Right atrium auricular region (tissue), 2 donors: ENCODE results near the gene CHL1. TPM values are rescaled to one million over a fixed set of nuclear protein-coding genes. Genes with fewer than 3 reads are reported as not detected.

Source experiments
- DNase-seq: peaks from one replicate; pipeline ENCODE4 v3.0.0-alpha.2; 2019; ENCODE audit warnings: low spot score
- H3K27ac ChIP-seq, 2 donors: fragments of 200-600 bp; sonication (generic); 1 replicate in 1 of 2; 2 replicates in 1 of 2; pipeline ENCODE4 v1.5.1; 2016 to 2019
- H3K27me3 ChIP-seq, 2 donors: fragments of 200-600 bp; sonication (generic); one replicate each; pipeline versions ENCODE4 v1.5.1 to v1.6.0; 2017 to 2019
- H3K36me3 ChIP-seq: fragments of 200-600 bp; sonication (generic); one replicate; pipeline ENCODE4 v1.5.1; 2016
- H3K4me1 ChIP-seq, 2 donors: fragments of 200-600 bp; sonication (generic); one replicate each; pipeline versions ENCODE4 v1.5.1 to v1.6.0; 2017 to 2019
- H3K4me3 ChIP-seq, 2 donors: fragments of 200-600 bp; sonication (generic); 1 replicate in 1 of 2; 2 replicates in 1 of 2; pipeline ENCODE4 v1.5.1; 2017 to 2019; ENCODE audit warnings: mild to moderate bottlenecking in 1 of 2, moderate library complexity in 1 of 2
- H3K9me3 ChIP-seq, 2 donors: fragments of 200-600 bp; sonication (generic); one replicate each; pipeline ENCODE4 v1.5.1; 2019
- total RNA-seq, 2 donors: library from RNA; depleted of rRNA; stranded (reverse); fragments of >200 nt; gene quantifications; one replicate each; pipeline ENCODE4 v1.1.0, GENCODE V29; 2016
- TF ChIP-seq, protein P1 (sequence below), 2 donors: fragments of 200-600 bp; sonication (generic); IDR thresholded peaks; one replicate each; pipeline ENCODE4 v1.5.1; 2019; ENCODE audit warnings: antibody characterized with exemption in 2 of 2

Gene CHL1
- total RNA-seq, 2 donors from 2014 or later, result 36.7 to 66.4 TPM

DNA sequence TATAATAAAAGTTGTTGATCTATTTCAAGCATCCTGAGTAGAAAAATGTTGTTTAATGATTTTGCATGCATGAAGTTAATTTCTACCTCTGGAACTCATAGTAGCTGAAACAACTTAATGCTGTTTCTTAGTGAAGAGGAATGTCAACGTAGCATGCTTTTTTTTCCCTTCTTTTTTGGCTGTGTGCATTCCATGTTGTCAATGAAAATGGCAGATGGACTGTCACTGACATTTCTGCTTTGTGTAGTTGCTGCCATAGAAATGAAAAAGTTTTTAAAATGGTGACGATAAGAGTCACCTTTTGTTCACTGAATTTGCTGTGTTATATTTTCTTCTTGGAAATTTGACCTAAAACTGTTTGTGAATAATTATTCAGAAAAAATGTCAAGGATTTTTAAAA is 116.3 kb downstream of the CHL1 start:
- DNase-seq, result no peak
- no peaks in the 10 kb centered on the region for H3K27me3 ChIP-seq
- H3K36me3 ChIP-seq, result no peaks in the 10 kb centered on the region
- H3K27ac ChIP-seq, result no peak overlapping the region
- no peaks in the 10 kb centered on the region for H3K9me3 ChIP-seq
- H3K4me1 ChIP-seq, result no peaks in the 10 kb centered on the region
- TF ChIP-seq, protein P1, sequence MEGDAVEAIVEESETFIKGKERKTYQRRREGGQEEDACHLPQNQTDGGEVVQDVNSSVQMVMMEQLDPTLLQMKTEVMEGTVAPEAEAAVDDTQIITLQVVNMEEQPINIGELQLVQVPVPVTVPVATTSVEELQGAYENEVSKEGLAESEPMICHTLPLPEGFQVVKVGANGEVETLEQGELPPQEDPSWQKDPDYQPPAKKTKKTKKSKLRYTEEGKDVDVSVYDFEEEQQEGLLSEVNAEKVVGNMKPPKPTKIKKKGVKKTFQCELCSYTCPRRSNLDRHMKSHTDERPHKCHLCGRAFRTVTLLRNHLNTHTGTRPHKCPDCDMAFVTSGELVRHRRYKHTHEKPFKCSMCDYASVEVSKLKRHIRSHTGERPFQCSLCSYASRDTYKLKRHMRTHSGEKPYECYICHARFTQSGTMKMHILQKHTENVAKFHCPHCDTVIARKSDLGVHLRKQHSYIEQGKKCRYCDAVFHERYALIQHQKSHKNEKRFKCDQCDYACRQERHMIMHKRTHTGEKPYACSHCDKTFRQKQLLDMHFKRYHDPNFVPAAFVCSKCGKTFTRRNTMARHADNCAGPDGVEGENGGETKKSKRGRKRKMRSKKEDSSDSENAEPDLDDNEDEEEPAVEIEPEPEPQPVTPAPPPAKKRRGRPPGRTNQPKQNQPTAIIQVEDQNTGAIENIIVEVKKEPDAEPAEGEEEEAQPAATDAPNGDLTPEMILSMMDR (IDR thresholded peaks at IDR 0.05), result no peak
- H3K4me3 ChIP-seq, result no peak overlapping the region

GRCh38 chr3:317012-317411 is 120.4 kb downstream of the CHL1 start:
- Histone ChIP-seq H3K27ac (no peak overlapping the region), H3K9me3 (no peaks in the 10 kb centered on the region), H3K4me3 (no peak overlapping the region), H3K4me1 (no peaks in the 10 kb centered on the region), H3K27me3 (no peaks in the 10 kb centered on the region), H3K36me3 (no peaks in the 10 kb centered on the region)
- no peak for DNase-seq
- TF ChIP-seq, protein P1 (IDR thresholded peaks at IDR 0.05), result no peak

GRCh38 chr3:318903-319302 is 122.3 kb downstream of the CHL1 start:
- no peak for DNase-seq
- Histone ChIP-seq H3K4me3 (no peak overlapping the region), H3K36me3 (no peaks in the 10 kb centered on the region), H3K27me3 (no peaks in the 10 kb centered on the region), H3K9me3 (no peaks in the 10 kb centered on the region), H3K4me1 (no peaks in the 10 kb centered on the region), H3K27ac (no peak overlapping the region)
- TF ChIP-seq, protein P1 (IDR thresholded peaks at IDR 0.05), result no peak

DNA sequence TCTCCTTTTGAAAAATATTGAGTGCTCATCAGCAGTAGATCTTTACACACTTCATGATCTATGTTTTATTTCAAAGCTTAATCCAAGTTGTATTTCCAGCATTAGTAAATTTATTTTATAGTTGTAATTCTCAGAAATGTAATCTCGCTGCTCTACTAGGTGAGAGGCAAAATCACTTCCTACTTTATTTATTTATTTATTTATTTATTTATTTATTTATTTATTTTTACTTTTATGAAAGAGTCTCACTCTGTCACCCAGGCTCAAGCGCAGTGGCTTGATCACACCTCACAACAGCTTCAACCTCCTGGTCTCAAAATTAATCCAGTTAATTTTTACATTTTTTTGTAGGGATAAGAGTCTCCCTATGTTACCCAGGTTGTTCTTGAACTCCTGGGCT is 127.9 kb downstream of the CHL1 start:
- Histone ChIP-seq H3K4me3 (no peak overlapping the region), H3K27me3 (no peaks in the 10 kb centered on the region), H3K9me3 (no peaks in the 10 kb centered on the region), H3K27ac (no peak overlapping the region), H3K36me3 (no peaks in the 10 kb centered on the region), H3K4me1 (no peaks in the 10 kb centered on the region)
- no peak for DNase-seq
- TF ChIP-seq, protein P1 (IDR thresholded peaks at IDR 0.05), result no peak

DNA sequence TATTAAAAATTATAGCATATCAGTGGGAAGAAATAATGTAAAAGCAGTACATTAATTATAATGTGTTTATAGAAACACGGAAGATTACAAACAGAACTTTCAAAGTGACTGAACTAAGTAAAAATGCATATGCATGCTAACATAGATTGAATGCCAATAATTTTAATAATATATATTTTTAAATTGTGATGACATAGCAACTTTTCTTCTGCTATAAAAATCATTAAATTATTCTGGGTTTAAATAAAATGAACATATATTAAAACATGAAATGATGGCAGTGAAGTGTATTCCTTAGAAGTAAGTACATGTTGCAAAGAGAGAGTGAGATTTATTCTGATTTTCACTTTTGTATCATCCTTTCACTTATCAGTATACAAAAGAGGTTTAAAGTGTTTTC is 128.9 kb downstream of the CHL1 start:
- no peak for DNase-seq
- Histone ChIP-seq H3K36me3 (no peaks in the 10 kb centered on the region), H3K27me3 (no peaks in the 10 kb centered on the region), H3K27ac (no peak overlapping the region), H3K4me3 (no peak overlapping the region), H3K4me1 (no peaks in the 10 kb centered on the region), H3K9me3 (no peaks in the 10 kb centered on the region)
- TF ChIP-seq, protein P1 (IDR thresholded peaks at IDR 0.05), result no peak

GRCh38 chr3:330494-331115 is 134.0 kb downstream of the CHL1 start:
- Histone ChIP-seq H3K4me3 (no peak overlapping the region), H3K36me3 (no peaks in the 10 kb centered on the region), H3K27ac (no peak overlapping the region), H3K27me3 (no peaks in the 10 kb centered on the region), H3K4me1 (no peaks in the 10 kb centered on the region), H3K9me3 (no peaks in the 10 kb centered on the region)
- TF ChIP-seq, protein P1 (IDR thresholded peaks at IDR 0.05), result no peak
- DNase-seq, result no peak
